Smooth muscle cell (in vitro differentiated cells): ENCODE data around the gene RAB4A. TPM values are rescaled to one million over a fixed set of nuclear protein-coding genes. Genes with fewer than 3 reads are reported as not detected.

Experiments used
- DNase-seq: peaks from one replicate; lab custom pipeline; 2025; ENCODE audit not compliant: unreplicated experiment; lab: John Stamatoyannopoulos, UW
- H2AFZ ChIP-seq: fragments of 200-600 bp; sonication (generic); 2 replicates; pipeline ENCODE4 v1.6.0; 2016; ENCODE audit warnings: antibody characterized with exemption, low read depth, mild to moderate bottlenecking
- H3F3A ChIP-seq: fragments of 200-600 bp; sonication (generic); 2 replicates; pipeline ENCODE4 v1.6.0; 2017; ENCODE audit warnings: antibody characterized with exemption, low read depth
- H3K27ac ChIP-seq: fragments of 200-600 bp; sonication (generic); 2 replicates; pipeline ENCODE4 v1.5.1; 2016; ENCODE audit warnings: low read depth, mild to moderate bottlenecking
- H3K27me3 ChIP-seq: fragments of 200-600 bp; sonication (generic); 2 replicates; pipeline ENCODE4 v1.6.1; 2016; ENCODE audit warnings: low read depth, mild to moderate bottlenecking
- H3K36me3 ChIP-seq: fragments of 200-600 bp; sonication (generic); 2 replicates; pipeline ENCODE4 v1.5.1; 2016; ENCODE audit warnings: low read depth
- H3K4me1 ChIP-seq: fragments of 200-600 bp; sonication (generic); 2 replicates; pipeline ENCODE4 v1.5.1; 2016; ENCODE audit warnings: low read depth
- H3K4me2 ChIP-seq: fragments of 200-600 bp; sonication (generic); 2 replicates; pipeline ENCODE4 v1.6.0; 2016; ENCODE audit warnings: mild to moderate bottlenecking
- H3K4me3 ChIP-seq: fragments of 200-600 bp; sonication (generic); 2 replicates; pipeline ENCODE4 v1.5.1; 2016; ENCODE audit warnings: mild to moderate bottlenecking
- H3K79me2 ChIP-seq: fragments of 200-600 bp; sonication (generic); 2 replicates; pipeline ENCODE4 v1.6.0; 2016; ENCODE audit warnings: low read depth, mild to moderate bottlenecking
- H3K9ac ChIP-seq: fragments of 200-600 bp; sonication (generic); 2 replicates; pipeline ENCODE4 v1.6.0; 2016; ENCODE audit warnings: low read depth
- H3K9me3 ChIP-seq: fragments of 200-600 bp; sonication (generic); replicated peaks from 2 replicates; pipeline ENCODE4 v1.5.1; 2016; ENCODE audit warnings: low read depth
- H4K20me1 ChIP-seq: fragments of 200-600 bp; sonication (generic); 2 replicates; pipeline ENCODE4 v1.6.0; 2016; ENCODE audit warnings: low read depth
- WGBS: methylation state at CpG from one replicate; pipeline ENCODE4 v1.1.7; 2016; ENCODE audit warnings: low lambda C conversion rate; 5-methylcytosine and 5-hydroxymethylcytosine counted together
- polyA plus RNA-seq: library from polyadenylated mRNA; unstranded; fragments of >200 nt; fragmentation: Nextera tagmentation; extraction: Ambion mirVana; gene quantifications from 2 replicates; pipeline ENCODE4 v1.2.1, GENCODE V29; 2016
- total RNA-seq: library from RNA; depleted of rRNA; stranded (reverse); fragments of >200 nt; gene quantifications from 2 replicates; pipeline ENCODE4 v1.2.3, GENCODE V29; 2014
- TF ChIP-seq, protein P1 (sequence below): fragments of 200-600 bp; sonication (generic); IDR thresholded peaks from 2 replicates; pipeline ENCODE4 v1.5.1; 2017; ENCODE audit warnings: borderline replicate concordance, mild to moderate bottlenecking, antibody characterized with exemption; ENCODE audit not compliant: insufficient read depth, poor library complexity, severe bottlenecking

The RAB4A gene
- total and polyA plus RNA-seq, 2 experiments from 2014 or later, result 43.9 to 52.7 TPM

DNA sequence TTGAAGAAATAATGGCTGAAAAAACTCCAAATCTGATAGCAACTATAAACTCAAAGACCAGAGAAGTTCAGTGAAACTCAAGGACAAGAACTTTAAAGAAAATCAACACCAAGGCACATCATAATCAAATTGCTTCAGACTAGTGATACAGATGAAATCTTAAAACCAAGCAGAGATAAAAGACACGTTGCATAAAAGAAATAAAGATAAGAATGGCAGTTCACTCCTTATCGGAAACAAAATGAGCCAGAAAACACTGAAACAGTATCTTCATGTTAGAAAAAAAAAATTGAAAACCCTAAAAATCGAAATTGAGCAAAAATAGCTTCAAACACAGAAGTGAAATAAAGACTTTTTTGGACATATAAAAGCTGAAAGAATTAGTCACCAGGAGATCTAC lies 4.6 kb upstream of the RAB4A start:
- no peak for DNase-seq
- 75% methylated on average over 3 of the region's 3 CpGs for WGBS

DNA sequence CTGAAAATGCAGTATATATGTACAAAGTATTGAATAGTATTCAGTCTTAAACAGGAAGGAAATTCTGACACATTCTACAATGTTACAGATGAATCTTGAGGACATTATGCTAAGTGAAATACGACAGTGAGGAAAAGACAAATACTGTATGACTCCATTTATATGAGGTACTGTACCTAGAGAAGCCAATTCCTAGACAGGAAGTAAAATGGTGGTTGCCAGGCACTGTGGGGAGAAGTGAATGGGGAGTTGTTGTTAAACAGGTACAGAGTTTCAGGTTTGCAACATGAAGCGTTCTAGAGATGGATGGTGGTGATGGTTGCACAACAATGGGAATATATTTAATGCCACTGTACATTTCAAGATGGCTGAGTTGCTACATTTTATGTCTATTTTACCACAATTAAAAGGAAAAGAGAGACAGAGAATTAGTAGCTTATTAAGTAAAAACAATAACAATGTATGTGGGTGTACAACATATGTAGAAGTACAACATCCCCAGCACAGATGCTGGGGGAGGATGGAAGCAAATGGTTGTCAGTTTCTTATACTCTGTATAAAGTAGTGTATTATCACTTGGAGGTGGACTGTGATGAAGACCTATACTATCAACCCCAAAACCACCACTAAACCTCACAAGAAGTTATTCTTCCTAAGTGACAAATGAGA lies 3.9 kb upstream of the RAB4A start:
- no peak overlapping the region for H3K4me2 ChIP-seq
- peaks cover 3% of the 10 kb centered on the region for H3K4me1 ChIP-seq
- no peak overlapping the region for H3K9ac ChIP-seq
- H3K27me3 ChIP-seq, result no peaks in the 10 kb centered on the region
- DNase-seq, result no peak
- H3K79me2 ChIP-seq, result no peaks in the 10 kb centered on the region
- peaks cover 5% of the 10 kb centered on the region for H3K9me3 ChIP-seq
- no peaks in the 10 kb centered on the region for H3K36me3 ChIP-seq
- WGBS, result 97% methylated on average over 2 of the region's 2 CpGs
- H2AFZ ChIP-seq, result no peak overlapping the region
- TF ChIP-seq, protein P1, sequence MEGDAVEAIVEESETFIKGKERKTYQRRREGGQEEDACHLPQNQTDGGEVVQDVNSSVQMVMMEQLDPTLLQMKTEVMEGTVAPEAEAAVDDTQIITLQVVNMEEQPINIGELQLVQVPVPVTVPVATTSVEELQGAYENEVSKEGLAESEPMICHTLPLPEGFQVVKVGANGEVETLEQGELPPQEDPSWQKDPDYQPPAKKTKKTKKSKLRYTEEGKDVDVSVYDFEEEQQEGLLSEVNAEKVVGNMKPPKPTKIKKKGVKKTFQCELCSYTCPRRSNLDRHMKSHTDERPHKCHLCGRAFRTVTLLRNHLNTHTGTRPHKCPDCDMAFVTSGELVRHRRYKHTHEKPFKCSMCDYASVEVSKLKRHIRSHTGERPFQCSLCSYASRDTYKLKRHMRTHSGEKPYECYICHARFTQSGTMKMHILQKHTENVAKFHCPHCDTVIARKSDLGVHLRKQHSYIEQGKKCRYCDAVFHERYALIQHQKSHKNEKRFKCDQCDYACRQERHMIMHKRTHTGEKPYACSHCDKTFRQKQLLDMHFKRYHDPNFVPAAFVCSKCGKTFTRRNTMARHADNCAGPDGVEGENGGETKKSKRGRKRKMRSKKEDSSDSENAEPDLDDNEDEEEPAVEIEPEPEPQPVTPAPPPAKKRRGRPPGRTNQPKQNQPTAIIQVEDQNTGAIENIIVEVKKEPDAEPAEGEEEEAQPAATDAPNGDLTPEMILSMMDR, result no peak
- no peak overlapping the region for H3K4me3 ChIP-seq
- H3F3A ChIP-seq, result peaks cover 24% of the 10 kb centered on the region
- H4K20me1 ChIP-seq, result peaks cover 4% of the 10 kb centered on the region
- H3K27ac ChIP-seq, result no peak overlapping the region

More for the DNA sequence above, 4.6 kb upstream of the RAB4A start:
- no peaks in the 10 kb centered on the region for H3K79me2 ChIP-seq
- no peaks in the 10 kb centered on the region for H4K20me1 ChIP-seq
- H3K27ac ChIP-seq, result no peak overlapping the region
- no peak overlapping the region for H3K4me3 ChIP-seq
- H3F3A ChIP-seq, result peaks cover 18% of the 10 kb centered on the region
- H3K4me2 ChIP-seq, result no peak overlapping the region
- TF ChIP-seq, protein P1, result no peak
- H3K4me1 ChIP-seq, result no peaks in the 10 kb centered on the region
- H3K27me3 ChIP-seq, result no peaks in the 10 kb centered on the region
- H3K9ac ChIP-seq, result no peak overlapping the region
- H3K36me3 ChIP-seq, result no peaks in the 10 kb centered on the region
- peaks cover 5% of the 10 kb centered on the region for H3K9me3 ChIP-seq
- no peak overlapping the region for H2AFZ ChIP-seq

DNA sequence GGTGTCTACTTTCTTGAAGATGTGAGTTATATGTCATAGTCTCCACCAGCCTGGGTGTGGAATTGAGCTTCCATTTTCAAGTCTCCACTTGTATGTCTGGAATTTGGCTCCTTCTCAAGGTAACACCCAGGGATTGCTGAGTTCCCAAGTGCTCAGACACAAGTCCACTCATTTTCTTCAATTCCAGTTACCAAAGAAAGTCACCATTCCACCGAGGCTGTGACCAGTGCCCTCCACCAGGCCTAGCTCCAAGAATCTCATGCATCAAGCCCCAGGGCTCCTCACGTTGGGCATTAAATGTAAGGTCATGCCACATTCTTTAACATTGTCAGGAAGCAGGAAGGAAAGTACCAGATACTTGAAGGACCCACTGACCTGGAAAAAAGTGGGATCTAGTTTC lies 2.4 kb upstream of the RAB4A start:
- H3K36me3 ChIP-seq, result no peaks in the 10 kb centered on the region
- peaks cover 19% of the 10 kb centered on the region for H4K20me1 ChIP-seq
- H3K4me3 ChIP-seq, result no peak overlapping the region
- H3K79me2 ChIP-seq, result peaks cover 12% of the 10 kb centered on the region
- peak overlapping the region; percentile 37 for H3K27ac ChIP-seq
- no peak for DNase-seq
- H3K4me1 ChIP-seq, result peaks cover 12% of the 10 kb centered on the region
- H3K9ac ChIP-seq, result no peak overlapping the region
- H3K27me3 ChIP-seq, result no peaks in the 10 kb centered on the region
- TF ChIP-seq, protein P1, result no peak
- no peak overlapping the region for H3K4me2 ChIP-seq
- peaks cover 24% of the 10 kb centered on the region for H3F3A ChIP-seq
- no peak overlapping the region for H2AFZ ChIP-seq
- 72% methylated on average over 2 of the region's 2 CpGs for whole genome bisulfite sequencing
- H3K9me3 ChIP-seq, result peaks cover 5% of the 10 kb centered on the region
